HT1080 (cell line): ENCODE measurements around the gene BFAR. TPM values are rescaled to one million over a fixed set of nuclear protein-coding genes. Genes with fewer than 3 reads are reported as not detected.
"Not testable (repeated sequence)": the region's sequence is repeated elsewhere in the genome, so short reads cannot be mapped to it uniquely, and the experiment has no call there.

Experiments
- DNase-seq: peaks from one replicate; pipeline ENCODE4 v3.0.0-alpha.2; 2015; ENCODE audit warnings: low read depth
- total RNA-seq: library from RNA; depleted of rRNA; stranded (reverse); fragments of >200 nt; shearing (Covaris generic); gene quantifications from 2 replicates; pipeline ENCODE4 v1.2.3, GENCODE V29; 2014

Gene BFAR
- total RNA-seq, 1 experiment from 2014 or later = 92.3 TPM

- no peak for DNase-seq
These were observed 2.8 kb downstream of the BFAR start for GRCh38 chr16:14635395-14636165.

DNA sequence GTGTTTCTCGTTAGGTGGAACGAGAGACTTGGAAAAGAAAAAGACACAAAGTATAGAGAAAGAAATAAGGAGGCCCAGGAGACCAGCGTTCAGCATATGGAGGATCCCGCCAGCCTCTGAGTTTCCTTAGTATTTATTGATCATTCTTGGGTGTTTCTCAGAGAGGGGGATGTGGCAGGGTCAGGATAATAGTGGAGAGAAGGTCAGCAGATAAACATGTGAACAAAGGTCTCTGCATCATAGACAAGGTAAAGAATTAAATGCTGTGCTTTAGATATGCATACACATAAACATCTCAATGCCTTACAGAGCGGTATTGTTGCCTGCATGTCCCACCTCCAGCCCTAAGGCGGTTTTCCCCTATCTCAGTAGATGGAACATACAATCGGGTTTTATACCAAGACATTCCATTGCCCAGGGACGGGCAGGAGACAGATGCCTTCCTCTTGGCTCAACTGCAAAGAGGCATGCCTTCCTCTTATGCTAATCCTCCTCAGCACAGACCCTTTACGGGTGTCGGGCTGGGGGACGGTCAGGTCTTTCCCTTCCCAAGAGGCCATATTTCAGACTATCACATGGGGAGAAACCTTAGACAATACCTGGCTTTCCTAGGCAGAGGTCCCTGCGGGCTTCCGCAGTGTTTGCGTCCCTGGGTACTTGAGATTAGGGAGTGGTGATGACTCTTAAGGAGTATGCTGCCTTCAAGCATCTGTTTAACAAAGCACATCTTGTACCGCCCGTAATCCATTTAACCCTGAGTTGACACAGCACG is 3.6 kb downstream of the BFAR start:
- DNase-seq = not testable (repeated sequence)

DNA sequence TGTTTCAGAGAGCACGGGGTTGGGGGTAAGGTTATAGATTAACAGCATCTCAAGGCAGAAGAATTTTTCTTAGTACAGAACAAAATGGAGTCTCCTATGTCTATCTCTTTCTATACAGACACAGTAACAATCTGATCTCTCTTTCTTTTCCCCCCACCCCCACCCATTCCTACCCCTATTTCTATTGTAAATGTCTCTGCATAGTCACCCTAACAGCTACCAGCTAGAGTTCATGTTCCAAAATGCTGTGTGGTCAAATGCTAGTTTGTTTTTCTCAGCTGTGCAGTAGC is 4.1 kb downstream of the BFAR start:
- not testable (repeated sequence) for DNase-seq

DNA sequence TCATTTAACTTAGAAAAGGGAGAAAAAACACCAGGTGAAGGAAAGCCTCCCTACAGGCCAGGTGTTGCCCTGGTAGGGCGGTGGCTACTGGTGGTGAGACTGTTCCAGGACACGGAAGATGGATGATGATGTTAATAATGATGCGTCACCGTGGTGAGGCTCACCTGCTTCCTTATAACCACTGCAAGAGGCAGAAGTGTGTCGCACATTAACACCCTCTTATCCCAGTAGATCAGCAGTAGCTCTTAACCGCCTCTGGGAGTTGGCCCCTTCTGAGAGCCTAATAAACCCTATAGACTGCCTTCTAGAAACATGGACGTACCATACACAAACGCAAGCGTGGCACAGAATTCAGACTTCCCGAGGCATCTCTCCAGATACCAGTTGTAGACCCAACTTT is 7.8 kb downstream of the BFAR start:
- DNase-seq = no peak

GRCh38 chr16:14641206-14641605 is 8.5 kb downstream of the BFAR start:
- no peak for DNase-seq

GRCh38 chr16:14641926-14642325 is 9.2 kb downstream of the BFAR start:
- no peak for DNase-seq

DNA sequence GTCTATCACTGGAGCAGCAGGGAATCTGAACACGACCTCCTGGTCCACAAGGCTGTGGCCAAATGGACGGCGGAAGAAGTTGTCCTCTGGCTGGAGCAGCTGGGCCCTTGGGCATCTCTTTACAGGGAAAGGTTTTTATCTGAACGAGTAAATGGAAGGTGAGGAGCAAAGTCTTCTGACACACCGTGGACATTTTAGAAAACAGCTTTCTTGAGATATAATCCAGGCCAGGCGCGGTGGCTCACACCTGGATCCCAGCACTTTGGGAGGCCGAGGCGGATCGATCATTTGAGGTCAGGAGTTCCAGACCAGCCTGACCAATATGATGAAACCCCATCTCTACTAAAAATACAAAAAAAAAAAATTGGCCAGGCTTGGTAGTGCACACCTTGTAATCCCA is 17.1 kb downstream of the BFAR start:
- no peak for DNase-seq

GRCh38 chr16:14650629-14651028 is 17.9 kb downstream of the BFAR start:
- no peak for DNase-seq

DNA sequence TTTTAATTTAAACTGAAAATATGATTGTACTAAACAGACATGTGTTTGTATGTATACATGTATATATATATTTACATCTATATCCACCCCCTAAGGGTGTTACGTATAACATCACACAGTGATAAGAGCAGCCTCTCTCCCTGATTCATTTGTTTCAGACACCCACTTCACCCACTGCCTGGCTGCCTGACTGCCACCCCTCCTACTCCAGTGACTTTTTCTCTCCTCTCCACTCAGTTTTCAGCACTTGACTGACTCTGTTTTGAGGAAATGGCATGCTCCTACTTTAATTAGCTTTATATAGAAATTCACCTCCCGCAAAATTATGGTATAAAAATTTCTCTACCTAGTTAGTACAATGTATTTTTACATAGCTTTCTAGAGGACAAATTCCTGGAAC is 20.0 kb downstream of the BFAR start:
- no peak for DNase-seq

GRCh38 chr16:14658063-14658462 is 25.3 kb downstream of the BFAR start:
- DNase-seq = no peak

- DNase-seq = no peak
These were observed 34.9 kb downstream of the BFAR start for GRCh38 chr16:14667347-14668266.

DNA sequence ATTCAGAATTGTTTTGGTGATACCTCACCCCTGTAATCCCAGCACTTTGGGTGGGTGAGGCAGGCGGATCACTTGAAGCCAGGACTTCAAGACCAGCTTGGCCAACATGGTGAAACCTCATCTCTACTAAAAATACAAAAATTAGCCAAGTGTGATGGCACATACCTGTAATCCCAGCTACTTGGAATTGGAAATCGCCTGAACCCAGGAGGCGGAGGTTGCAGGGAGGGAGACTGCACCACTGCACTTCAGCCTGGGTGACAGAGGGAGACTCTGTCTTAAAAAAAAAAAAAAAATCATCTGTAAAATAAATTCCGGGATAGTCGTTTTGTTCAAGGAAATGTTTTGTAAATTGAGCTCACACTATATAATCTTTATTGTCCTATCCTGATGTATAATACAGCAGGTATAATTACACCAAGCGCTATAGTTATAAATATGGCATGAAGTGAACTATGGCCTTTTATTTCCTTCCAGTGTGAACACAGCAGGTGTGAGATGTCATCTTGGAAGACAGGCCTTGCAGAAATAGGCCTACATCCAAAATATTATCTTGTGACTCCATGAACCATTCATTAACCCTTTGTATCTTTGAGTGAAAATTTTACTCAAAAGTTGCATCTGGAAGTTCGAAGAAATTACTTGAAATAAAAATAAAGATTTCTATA is 35.9 kb downstream of the BFAR start:
- DNase-seq = no peak

DNA sequence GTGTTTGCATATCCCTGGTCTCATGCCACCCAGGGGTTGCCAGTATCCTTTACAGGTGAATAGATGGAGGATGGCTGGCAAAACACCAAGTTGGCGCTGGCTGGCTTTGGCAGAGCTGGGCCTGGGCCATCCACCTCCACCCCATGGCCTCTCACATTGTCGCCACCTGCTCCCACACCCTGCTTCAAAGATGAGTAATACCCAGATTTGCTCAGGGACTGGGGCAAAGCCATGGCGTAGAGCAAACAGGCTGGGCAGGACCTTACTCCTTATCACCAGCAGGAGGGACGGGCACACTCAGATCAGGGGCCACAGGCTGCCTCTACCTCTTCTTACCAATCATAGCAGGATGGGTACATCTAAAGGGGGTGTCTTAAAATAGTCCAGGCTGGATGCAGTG is 37.0 kb downstream of the BFAR start:
- DNase-seq = peak; percentile 10

DNA sequence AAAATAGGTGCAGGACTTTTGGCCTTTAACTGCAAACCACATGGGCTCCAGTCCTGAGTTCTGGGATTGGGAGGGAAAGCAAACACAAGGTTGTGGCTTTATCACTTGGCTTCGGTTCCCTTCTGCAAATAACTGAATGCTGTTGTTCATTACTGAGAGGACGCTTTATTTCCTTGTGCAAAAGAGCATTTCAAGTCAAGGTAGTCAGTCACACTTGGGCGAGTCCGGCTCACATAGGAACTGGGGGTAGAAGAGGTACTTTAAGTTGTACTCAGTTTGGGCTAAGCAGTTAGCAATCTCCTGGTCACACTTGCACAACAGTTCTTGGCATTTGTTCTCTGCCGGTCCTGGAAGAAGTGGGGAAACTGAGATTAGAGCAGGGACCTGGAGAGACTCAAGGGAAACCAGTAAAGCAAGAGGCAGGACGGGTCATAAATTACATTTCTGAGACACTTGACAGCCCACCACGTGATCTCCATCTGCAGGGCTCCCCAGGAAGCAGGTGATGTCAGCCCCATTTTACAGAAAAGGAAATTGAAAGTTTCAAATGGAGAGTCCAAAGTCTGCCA is 39.7 kb downstream of the BFAR start:
- no peak for DNase-seq

DNA sequence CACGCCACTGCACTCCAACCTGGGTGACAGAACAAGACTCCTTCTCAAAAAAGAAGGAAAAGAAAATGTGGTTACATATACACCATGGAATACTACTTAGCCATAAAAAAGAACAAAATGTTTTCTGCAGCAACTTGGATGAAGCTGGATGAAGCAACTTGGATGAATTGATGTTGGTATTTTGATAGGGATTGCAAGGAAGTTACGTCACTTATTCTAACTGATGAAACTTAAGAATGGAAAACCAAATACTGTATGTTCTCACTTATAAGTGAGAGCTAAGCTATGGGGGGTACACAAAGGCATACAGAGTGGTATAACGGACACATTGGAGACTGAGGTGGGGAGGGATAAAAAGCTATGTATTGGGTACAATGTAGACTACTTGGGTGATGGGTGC is 43.9 kb downstream of the BFAR start:
- no peak for DNase-seq

GRCh38 chr16:14677627-14678026 is 44.9 kb downstream of the BFAR start:
- DNase-seq = no peak

DNA sequence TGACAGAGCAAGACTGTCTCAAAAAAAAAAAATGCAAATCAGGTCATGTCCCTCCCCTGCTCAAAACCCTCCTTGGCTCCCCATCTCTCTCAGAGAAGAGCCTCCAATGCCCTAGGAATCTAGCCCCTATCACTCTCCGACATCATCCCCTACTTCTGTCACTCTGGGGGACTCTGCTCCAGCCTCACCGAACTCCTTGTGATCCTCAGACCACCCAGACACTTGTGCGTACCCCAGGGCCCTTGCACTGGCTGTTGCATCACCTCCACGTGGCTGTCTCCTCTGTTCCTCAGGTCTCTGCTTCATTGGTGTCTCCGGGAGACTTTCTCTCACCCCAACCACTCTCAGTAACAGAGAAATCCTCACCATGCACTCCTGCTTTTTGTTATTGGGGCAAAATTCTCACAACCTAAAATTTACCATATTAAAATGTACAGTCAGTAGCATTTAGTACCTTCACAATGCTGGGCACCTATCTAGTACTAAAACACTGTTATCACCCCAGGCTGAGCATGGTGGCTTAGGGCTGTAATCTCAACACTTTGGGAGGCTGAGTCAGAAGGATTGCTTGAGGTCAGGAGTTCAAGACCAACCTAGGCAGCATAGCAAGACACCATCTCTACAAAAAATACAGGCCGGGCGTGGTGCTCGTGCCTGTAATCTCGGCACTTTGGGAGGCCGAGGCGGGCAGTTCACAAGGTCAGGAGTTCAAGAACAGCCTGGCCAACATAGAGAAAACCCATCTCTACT is 46.2 kb downstream of the BFAR start:
- no peak for DNase-seq

DNA sequence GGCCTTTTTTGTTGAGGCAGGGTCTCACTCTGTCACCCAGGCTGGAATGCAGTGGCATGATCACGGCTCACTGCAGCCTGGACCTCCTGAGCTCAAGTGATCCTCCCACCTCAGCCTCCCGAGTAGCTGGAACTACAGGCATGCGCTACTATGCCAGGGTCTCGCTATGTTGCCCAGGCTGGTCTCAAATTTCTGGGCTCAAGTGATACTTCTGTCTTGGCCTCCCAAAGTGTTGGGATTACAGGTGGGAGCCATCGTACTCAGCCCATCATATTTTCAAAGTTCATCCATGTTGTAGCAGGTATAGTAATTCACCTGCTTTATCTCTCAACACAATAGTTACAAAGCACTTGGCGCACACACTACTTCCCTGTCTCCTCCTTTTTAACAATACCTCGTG is 47.6 kb downstream of the BFAR start:
- DNase-seq = not testable (repeated sequence)

- DNase-seq = no peak
These were observed 48.4 kb downstream of the BFAR start for GRCh38 chr16:14681115-14681514.

GRCh38 chr16:14682121-14682520 is 49.4 kb downstream of the BFAR start:
- DNase-seq = no peak
